ENCODE data around the gene HARBI1.

- no peak for TF ChIP-seq POLR2A (IDR thresholded peaks at IDR 0.05; ENCODE audit: low read depth, low read length)
- no peak for TF ChIP-seq TAF1 (IDR thresholded peaks at IDR 0.05; ENCODE audit: borderline replicate concordance, low read depth, low read length)
- TF ChIP-seq POLR2AphosphoS5 (IDR thresholded peaks at IDR 0.05; ENCODE audit: low read depth, low read length): no peak
Observed at GRCh38 chr11:46609386-46609785, 7.6 kb downstream of the HARBI1 start.

Data from GM12892 (cell line).